NK-92 (cell line): Measurements from ENCODE around the gene RAD54L.

Experiments
- DNase-seq: peaks from one replicate; lab custom pipeline; 2025; ENCODE audit not compliant: unreplicated experiment; lab: John Stamatoyannopoulos, UW

RAD54L gene

DNA sequence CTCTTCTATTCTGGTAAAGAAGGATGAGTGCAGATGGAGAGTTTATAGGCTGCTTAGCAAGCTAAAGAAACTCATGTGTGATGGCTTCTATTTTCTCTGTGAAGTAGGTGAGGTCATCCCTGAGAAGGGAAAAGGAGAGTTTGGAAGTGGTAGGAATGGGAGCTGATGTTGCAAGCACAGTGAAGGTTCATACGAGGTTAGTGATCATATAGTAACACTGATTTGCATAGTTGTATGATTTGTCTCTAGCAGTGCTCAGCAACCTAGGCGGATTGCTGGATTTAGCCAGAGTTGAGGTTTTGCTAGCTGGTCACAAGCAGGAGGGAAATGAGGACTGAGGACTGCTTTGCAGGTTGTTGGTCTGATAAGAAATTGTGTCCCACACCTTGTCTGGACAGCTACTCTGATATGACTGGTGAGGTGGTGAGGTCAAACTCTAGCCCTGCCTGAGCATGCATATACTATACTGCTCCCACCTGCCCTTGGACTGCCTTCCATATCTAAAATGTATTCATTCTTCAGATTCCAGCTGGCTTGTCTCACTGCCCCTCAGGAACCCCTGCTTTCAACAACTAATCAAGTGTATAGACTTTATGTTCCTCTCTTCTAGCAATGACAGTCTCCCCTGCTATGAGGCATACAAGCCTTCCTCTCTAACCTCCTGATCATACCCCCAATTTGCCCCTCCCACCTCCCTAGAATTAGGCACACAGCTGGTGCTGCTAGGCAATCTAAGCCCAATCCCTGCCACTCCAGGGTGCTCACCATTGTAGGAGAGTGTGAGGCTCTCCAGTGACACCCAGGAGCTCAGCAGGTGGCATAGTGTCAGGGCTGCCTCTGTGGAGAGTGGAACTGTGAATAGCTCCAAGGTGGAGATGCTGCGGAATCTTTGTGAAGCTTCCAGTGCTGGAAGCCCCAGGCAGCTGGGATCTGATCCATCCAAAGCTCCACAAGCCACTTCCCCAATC lies 37.3 kb downstream of the RAD54L start:
- no peak for DNase-seq

DNA sequence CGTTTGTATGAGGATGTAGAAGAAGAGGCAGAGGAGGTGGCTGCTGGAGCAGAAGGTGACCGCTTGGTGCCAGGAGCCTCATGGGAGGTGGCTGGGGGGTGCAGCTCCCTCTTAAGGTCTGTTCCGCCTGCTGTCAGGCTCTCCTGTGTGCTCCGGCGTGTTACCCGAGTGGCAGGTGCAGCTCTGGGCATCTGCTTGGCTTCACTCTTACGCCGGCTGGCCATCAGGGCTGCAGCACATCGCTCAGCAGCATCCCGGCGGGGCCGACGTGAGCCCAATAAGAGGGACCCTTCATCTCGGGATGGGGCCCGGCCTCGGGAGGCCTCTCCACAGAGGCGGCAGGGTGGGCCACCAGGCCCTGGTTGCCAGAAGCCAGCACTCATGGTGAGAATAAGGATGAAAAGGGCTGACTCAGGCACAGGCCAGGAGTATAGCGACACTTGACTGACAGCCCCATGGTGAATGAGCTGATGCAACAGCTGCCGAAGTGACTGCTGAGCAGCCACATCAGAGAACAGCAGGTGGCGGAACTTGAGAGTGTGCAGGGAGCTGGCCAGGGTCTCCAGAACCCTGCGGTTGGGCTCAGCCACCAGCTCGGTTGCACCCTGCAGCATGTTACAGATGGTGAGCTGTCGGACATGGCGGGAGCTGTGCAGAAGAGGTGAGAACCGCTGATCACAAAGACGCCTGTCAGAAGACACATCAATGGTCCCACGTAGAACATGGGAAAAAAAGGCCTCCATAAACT lies 38.3 kb downstream of the RAD54L start:
- DNase-seq, result no peak

DNA sequence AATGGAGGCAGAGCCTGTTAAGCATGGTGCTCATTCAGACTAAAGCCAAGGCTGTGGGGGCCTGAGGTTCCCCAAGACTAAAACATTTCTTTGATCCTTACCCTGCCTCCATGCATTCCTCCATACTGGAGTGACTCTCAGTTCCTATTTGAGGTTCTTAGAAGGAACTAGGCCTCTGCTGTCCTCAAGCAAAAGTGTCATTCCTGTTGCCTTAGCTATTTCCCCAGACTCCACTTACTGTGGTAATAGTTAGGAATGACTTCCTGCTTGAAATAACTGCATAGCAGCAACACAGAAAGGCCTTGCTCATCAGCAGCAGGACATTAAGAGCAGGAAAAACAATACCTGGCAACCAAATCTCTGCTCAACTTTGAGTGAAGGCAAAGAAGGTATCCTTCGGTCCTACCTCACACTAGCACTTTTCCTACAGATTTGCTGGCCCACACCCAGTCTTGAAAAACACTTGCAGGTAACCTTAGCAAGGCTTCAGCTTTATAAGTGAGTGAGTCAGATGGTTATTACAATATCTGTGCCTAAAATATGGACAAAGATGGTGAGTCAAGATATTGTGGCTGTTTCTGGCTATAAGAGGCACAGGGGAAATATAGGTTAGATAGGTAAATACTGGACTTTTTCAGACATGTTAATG lies 41.0 kb downstream of the RAD54L start:
- DNase-seq, result no peak

DNA sequence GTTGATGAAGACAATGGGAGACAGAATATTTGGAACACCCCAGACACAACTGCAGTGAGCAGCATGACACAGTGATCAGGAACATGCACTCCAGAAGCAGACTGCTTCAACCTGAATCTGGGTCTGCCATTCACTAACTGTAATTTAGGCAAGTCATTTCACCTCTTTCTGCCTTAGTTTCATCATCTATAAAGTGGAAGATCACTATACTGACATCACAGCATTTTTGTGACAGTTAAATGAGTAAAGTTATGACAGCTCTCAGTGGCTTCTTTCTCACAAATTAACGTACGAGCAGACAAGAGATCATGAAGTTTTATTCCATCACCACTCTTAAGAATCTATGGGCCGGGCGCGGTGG lies 41.6 kb downstream of the RAD54L start:
- no peak for DNase-seq

DNA sequence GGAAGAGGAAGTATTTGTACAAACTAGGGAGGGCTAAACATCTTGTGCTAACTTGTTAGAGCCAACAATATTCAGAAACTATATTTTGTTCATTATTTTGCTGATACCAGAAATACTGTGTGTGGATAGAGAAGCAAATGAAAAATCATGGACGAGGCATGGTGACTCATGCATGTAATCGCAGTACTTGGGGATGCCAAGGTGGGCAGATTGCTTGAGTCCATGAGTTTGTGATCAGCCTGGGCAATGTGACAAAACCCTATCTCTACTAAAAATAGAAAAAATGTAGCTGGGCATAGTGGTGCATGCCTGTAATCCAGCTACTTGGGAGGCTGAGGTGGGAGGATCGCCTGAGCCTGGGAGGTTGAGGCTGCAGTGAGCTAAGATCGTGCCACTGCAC lies 42.4 kb downstream of the RAD54L start:
- DNase-seq, result no peak

DNA sequence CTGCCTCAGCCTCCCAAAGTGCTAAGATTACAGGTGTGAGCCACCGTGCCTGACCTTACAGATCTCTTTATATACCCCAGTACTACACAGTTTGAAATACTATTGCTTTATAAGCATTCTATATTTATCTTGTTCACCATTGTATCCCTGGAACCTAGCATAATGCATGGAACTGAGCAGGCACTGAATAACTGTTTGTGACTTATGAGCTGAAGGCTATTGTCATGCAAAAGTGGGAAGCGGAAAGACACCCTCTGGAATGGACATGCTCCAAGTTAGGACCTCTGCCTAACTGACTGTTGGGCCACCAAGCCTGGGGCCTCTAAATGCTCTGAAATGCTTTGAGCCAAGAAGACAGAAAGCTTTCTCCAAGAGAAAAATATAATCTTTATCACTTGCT lies 47.7 kb downstream of the RAD54L start:
- no peak for DNase-seq

DNA sequence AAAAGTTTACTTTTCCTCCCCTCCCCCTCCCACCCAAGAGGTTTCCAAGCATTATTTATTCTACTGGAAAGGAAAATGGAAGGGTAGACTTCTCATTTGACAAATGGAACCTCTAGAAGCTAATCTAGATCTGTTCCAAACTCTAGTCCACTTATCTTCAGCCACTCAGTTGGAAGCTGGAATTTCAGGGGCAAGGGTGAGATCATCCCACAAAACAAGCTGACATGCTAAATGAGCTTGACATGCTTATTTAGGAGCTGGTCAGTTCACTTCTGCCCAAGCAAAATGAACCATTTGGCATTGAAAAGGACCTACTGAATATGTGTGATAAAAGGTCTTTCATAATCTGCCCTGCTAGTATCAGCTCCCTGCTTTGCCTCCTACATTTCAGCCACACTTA lies 50.8 kb downstream of the RAD54L start:
- DNase-seq, result no peak

DNA sequence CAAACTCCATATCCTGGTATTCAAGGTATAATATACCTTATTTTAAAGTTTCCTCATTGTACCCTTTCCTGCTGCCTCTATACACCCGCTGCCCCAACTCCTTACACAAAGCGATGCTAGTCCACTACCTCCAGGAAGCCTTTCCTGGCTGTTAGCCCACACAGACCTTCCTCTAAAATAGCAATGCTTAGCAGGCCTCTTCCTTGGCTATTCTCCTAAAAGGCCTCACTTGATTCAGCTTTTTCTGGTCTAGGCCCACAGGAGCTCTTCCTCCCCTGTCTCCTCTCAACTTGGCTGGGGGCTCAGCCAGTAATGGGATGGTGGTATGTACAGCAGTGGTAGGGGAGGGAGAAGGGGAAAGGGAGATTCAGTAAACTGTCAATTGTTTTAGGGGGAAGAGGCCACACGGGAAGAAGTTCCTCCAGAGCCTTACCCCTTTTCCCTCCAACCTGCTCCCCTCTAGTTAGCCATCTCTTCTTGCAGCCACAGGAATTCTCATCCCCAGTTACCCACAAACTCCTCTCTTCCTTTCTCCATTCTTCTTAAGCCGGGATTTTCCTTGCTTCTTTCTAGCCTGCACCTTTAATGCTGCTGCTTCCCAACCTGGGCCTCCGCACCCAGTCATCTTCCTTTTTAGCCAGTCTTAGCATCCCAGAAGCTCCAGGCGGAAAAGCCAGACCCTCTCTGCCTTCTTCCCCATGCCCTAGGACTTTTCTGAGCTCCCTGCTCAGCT lies 53.3 kb downstream of the RAD54L start:
- no peak for DNase-seq

DNA sequence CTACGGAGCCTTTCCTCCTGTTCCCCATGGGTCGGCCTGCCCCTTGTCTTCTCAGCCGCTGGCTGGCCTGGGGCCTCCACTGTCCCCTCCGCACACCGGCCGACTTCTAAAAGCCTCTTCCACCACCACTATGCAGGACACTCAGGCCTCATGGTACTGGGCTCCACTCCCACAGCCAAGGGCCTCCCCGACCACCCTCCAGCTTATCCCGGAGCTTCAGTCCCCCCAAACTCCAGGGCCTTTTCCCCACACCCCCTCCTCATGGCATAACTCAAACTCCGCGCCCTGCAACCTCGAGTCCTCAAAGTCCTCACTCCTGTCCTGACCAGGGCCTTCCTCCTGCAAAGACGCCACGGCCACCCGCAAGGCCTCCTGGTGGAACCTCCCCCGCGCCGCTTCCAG lies 53.8 kb downstream of the RAD54L start:
- DNase-seq, result no peak

DNA sequence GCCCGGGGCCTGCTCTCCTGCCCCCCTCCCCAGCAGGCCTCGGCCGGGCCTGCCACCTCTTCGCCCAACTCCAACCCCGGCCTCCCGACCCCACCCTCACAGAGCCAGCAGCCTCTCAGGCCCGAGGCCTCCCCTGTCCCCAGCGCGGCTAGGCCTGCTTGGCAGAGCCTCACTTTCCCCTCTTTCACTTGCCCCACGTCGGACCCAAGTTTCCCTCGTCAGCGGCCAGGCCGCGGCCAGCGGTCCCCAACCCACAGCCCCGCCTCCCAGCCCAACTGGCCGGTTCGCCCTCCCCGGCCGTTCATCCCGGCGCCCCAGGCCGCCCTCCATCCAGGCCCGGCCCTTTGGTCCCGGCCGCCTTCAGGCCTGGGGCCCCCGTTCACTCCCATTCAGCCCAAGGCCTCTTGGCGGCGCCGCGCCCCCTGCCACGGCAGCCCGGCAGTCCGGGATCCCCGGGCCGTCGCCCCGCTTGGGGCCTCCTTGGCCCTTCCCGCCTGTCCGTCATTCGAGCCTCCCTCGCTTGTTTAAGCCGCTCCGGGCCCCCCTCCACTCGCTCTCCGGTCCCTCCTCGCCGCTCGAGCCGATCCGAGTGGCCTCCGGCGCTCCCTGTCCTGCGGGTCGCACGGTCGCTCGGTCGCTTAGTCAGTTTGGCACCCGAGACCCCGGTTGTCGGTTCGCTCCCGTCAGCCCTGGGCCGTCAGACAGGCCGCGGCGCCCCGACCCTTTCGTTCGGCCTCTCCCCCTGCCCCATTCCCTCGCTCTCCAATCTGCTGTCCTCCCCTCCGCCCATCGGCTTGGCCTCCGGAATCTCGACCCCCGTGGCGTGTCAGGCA lies 54.5 kb downstream of the RAD54L start:
- no peak for DNase-seq

DNA sequence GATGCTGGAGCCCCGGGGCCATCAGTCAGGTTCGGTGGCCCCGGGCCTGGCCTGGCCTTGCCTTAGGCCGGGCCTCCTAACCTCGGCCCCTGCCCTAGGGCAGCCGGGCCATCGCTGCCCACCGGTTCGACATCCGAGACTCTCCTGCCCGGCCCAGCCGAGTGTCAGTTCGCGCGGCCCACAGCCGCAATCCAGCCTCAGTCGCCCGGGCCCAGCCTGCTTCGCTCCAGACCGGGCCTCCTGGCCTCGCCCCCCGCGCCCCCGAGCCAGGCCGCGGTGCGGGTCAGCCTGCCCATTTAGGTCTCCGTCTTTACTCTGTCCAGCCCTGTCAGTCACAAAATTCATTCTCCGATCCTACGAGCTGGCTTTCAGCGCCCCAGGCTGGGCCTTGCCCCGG lies 55.1 kb downstream of the RAD54L start:
- DNase-seq, result no peak

DNA sequence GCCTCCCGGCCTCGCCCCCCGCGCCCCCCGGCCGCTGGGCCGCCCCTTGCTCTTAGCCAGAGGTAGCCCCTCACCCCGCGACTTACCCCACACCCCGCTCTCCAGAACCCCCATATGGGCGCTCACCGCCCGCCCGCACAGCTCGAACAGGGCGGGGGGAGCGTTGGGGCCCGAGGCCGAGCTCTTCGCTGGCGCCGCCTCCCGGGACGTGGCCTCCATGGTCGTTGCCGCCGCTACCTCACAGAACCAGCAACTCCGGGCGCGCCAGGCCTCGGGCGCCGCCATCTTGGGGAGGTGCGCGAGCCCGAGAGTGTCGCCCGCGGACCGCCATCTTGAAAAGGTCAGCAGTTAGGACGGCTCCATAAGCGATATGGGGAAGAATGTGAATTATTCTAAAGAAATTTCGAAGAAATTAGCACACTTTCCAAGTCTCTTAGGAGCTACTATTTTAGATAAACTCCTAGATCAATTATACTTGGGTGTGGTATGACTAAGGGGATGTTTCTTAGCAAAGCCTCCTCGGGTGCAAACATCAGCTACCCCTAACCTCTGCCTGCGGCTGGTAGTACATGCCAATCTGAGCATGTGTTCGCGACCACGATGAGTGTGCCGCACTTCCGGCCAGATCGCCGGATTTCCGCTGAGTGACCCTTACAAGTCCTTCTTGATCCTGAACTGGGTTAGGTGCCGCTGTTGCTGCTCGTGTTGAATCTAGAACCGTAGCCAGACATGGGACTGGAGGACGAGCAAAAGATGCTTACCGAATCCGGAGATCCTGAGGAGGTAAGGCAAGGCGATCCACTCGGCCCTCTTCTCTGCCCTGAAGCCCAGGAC lies 55.7 kb downstream of the RAD54L start, which contains the start of the genes LRRC41 and UQCRH:
TSS of gene LRRC41 (minus strand) at position 579 of the 834 bp plus-strand sequence. CDS start at position 285, 294 bp downstream.
TSS of gene UQCRH (plus strand) at position 661 of the 834 bp plus-strand sequence. CDS start at position 730, 69 bp downstream.
- DNase-seq, result peak; percentile 44

DNA sequence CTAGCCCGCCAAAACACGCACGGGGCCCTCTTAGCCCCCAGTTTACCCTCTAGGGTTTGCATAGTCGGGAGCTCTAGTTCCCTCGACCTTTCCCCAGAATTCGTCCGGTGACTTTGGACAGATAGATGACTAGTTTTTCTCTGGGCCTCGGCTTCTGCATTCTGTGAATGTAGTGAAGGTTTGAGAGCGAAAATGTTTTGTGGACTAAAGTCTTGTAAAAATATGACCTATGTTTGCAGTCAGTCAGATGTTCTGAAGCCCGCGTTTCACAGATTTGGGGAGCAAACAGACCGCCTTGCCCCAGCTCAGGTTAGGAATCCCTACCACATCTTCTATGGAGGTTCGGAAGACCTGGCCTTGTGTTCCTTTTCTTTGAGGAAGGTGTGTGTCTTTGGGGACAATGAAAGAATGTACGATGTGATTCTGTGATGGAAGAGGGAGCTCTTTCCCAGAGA lies 56.3 kb downstream of the RAD54L start:
- no peak for DNase-seq

DNA sequence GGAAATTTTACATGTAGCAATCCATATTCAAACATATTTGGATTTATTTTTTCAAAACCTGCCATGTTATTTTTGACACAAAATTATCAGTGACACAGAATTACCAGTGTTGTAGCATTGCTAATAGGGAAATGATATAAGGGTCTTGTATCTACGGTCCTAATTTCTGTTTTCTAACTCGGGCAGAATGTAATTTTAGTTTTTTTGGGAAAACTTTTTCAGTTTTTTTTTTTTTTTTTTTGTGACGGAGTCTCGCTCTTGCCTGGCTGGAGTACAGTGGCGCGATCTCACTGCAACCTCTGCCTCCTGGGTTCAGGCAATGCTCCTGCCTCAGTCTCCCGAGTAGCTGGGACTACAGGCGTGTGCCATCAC lies 58.6 kb downstream of the RAD54L start:
- no peak for DNase-seq

DNA sequence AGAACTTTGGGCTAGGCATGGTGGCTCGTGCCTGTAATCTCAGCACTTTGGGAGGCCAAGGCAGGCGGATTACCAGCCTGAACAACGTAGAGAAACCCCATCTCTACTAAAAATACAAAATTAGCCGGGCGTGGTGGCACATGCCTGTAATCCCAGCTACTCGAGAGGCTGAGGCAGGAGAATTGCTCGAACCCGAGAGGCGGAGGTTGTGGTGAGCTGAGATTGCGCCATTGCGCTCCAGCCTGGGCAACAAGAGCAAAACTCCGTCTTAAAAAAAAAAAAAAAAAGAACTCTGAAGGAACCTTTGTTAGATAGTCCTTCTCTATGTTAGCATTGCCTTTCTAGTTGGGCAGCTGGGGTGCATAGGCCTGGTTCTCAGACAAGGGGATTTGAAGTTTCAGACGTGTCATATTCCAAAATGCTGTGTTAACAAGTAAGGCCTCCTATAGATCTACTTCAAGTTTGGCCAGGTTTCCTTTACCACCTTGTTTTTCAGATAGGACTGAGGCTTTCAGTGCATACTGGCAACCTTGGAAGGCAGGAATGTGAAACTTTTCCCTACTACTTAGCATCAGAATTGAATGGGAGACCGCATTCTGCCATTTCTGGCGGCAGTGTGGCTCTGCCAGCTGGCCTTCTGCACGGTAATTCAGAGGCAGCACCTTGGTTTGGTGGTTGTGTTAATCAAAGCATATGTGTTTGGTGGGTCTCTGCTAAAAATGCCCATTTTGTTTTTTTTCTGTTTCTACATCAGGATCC lies 62.0 kb downstream of the RAD54L start:
- DNase-seq, result no peak

DNA sequence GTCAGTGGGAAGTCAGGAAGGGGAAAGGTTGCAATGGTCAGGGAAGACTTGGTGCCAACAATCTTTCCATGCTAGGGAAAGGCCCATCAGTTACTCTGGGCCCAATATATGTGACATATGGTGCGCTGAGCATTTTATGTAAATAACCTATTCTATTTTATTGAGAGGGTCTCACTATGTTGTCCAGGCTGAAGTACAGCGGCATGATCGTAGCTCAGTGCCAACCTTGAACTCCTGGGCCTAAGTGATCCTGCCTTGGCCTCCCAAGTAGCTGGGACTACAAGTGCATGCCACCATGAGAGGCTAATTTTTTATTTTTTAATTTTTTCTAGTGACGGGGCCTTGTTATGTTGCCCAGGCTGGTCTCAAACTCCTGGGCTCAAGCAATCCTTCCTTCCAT lies 62.8 kb downstream of the RAD54L start:
- no peak for DNase-seq

DNA sequence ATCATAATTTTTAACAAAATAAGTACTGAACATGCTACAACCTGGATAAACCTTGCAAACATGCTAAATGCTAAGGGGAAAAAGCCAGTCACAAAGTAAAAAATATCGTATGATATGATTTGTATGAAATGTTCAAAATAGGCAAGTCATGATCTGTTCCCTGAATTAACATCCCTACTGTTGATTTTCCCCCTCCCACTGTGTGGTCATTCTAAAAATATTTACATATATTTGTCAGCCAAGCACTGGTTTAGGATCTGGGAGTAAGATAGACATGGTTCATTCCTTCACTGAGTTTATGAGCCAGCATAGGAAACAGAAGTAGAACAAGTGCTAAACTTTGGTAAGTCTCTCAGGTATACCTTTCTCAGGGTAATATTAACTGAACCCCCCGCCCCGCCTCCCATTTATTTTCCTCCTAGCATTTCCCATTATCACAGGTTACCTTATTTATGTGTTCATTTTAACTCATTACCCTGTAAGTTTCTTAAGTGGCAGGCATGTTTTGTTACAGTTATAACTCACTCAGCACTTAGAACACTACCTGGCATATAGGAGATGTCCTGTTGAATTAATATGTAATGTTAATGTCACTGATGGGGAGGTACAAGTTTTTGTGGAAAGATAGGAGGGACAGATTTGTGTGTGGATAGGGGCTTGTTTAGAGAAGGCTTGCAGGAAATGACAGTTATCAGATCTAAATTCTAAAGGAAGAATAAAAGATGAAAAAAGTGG lies 68.3 kb downstream of the RAD54L start:
- no peak for DNase-seq

DNA sequence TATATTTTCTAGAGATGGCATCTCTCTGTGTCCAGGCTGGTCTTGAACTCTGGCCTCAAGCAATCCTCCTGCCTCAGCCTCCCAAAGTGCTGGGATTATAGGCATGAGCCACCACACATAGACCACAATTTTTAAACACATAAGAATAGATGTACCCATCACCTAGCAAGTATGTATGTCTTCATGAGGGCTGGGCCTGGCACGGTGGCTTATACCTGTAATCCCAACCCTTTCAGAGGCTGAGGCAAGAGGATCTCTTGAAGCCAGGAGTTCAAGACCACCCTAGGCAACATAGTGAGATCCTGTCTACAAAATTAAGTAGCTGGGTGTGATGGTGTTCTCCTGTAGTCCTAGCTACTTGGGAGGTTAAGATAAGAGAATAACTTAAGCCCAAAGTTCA lies 69.8 kb downstream of the RAD54L start:
- DNase-seq, result no peak
